Activated CD4-positive, alpha-beta T cell treated with anti-CD3 and anti-CD28 coated beads, Interleukin-2, Interleukin-6, amounts not matched to agents 100 ng/mL and 50 ng/mL, durations not matched to agents 16 hours and 8 hours (primary cell): Measurements from ENCODE around the gene TSNAX.
A peak's percentile ranks its signal among the peaks of the same experiment; 100 is the strongest.

ENCODE experiments used
- DNase-seq: peaks from one replicate; pipeline ENCODE4 v3.0.0-alpha.2; 2020

Gene TSNAX

DNA sequence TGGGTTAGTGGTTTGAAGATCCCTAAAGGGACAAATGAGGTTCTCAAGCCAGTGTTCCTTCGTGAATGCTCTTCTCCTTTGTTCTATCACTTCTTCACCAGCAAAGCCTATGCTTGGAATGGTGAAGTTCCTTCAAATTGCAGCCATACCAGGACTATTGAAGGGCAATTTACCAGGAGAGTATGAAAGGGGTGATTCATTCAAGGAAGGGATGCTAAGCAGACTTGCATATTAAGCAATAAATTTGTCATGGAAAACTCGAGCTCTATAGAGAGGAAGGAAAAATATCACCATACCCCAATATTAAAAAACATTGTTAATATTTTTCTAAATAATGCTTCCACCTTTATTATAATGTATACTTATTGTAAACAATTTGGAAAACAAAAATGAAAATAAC lies 9.3 kb upstream of the TSNAX start:
- no peak for DNase-seq

DNA sequence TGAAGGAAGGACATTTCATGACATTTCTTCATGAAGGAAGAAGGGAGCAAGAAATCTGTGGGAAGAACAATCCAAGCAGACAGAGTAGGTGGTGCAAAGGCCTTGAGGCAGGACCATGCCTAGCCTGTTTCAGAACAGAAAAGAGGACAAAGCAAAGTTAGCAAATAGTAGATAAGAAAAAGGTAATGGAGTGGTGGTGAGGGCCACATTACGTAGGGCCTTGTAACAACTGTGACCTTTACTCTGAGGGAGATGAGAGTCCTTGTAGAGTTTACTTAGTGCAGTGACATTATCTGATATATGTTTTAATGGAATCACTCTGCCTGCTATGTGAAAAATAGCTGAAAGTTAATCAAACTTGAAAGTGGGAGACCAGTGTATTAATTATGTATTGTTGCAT lies 6.4 kb upstream of the TSNAX start:
- no peak for DNase-seq

DNA sequence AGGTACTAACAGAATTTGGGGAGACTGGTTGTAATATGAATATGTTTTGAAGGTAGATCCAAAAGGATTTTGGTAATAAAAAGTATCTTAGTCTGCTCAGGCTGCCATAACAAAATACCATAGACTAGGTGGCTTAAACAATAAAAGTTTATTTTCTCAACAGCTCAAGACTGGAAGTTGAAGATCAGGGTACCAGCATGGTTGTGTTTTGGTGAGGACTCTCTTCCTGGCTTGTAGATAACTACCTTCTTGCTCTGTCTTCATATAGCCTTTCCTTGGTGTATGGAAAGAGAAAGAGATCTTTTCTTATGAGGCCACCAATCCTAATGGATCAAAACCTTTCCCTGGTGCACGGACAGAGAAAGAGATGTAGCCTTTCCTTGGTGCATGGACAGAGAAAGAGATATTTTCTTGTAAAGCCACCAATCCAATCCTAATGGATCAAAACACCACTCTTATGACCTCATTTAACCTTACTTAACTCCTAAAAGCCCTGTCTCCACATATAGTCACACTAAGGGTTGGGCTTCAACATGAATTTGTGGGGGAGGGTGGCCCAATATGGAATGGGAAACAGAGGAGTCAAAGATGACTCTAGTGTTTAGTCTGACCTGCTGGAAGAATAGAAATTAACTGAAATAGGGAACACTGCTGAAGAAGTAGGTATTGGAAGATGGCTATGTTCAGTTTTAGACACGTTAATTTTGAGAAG lies 5.4 kb upstream of the TSNAX start:
- no peak for DNase-seq

DNA sequence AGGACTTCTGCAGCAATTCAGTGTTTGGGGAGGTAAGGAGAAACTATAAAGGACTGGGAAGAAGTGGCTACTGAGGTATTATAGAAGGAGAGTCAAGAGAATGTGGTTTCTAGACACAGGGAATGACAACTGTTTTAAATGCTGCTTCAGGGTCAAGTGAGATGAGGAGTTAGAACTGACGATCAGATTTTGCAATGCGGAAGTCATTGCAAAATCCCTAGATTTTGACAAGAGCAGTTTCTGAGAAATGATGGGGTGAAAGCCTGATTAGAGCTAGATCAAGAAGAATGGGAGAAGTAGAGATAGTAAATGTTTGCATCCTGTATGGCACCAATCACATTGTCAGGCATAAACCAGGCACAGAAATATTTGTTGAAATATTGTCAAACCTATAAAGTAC lies 4.7 kb upstream of the TSNAX start:
- no peak for DNase-seq

DNA sequence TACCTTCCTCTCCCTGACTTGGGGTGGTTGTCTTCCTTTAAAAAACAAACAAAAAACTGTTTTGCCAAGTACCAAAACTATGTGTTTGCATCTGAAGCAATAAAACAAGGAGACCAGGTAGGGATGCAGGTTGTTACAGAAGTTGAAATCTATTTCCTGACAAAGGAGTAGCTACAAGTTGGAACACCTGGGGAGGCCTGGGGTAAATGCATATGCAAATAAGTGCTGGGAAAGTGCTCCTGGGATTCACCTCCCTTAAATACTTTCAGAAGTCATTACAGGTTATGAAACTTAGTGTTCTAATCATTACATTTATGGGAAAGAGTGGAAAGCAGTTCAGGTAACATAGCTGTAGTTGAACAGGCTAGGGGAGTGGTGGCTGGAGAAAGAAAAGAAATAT lies 1.9 kb upstream of the TSNAX start:
- DNase-seq: no peak

DNA sequence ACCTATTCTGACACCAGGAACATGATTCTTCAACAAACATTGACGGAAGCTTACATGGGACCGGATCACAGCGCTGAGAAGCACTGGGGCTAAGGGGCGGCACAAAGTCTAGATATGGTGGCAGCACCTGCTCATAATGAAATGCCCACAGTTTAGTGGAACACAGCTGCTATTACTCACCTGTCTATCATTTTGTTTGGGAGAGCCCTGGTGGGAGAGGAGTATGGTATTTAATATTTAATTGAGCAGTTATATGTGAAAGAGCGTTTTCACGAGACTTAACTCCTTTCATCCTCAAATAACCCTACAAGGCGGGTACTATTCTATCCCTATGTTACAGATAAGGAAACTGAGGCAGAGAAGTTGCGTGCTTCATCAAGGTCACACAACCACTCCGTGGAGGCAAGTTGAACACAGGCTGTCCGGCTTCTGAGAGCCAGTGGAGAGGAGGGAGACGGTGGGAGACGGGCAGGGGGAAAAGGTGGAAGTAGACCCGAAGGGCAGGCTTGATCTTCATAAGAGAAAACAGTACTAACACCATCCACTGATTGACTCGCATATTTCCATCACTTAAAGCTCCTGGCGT lies 790 bp upstream of the TSNAX start:
- no peak for DNase-seq

DNA sequence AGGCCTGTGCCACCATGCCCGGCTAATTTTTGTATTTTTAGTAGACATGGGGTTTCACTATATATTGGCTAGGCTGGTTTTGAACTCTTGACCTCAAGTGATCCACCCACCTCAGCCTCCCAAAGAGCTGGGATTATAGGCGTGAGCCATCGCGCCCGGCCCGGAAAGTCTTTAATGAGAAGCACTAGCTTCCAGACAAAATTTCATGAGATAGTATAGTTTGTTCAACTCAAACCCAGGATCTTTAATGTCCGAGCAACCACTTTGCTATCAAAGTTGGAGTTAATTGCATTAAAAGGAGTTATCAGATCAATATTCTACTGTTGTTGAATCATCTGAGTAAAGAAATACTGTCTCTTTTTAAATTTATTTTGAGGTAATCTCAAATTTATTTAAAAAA lies 4.8 kb downstream of the TSNAX start:
- DNase-seq: no peak

DNA sequence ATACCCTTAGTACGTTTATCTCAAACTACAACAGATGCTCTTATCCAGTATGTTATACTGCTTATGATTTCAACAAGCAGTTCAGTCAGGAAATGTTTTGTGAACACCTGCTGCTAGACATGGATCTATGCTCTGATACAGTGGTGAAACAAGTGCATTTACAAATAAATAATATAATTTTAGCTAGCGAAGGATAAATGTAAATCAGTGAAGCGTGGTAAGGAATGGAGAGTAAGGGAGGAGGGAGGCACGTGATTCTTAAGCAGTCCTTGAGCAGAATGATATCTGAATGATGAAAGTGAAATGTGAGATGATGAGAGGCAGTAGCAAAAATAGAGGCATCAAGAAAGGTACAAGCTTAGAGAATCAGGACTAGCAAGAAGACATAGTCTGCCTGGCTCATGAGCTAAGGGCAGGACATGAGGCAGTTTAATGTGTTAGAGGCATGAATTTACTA lies 6.3 kb downstream of the TSNAX start:
- no peak for DNase-seq

DNA sequence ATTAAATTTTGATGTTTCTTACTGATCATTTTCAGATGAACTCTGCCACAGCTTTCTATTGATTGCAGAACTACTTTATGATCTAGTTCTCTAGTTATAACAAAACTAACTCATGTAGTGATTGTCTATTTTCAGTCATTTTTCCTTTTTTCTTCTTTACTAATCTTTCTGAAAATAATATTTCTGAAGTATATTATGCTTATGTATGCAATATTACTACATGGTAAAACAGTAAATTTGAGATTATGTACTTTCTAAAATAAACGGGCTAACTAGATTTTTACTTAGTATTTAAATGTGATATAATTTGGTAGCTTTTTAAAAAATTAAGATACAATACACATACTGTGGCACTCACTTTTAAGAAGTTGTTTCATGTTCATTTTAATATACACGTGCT lies 7.6 kb downstream of the TSNAX start:
- DNase-seq: no peak

DNA sequence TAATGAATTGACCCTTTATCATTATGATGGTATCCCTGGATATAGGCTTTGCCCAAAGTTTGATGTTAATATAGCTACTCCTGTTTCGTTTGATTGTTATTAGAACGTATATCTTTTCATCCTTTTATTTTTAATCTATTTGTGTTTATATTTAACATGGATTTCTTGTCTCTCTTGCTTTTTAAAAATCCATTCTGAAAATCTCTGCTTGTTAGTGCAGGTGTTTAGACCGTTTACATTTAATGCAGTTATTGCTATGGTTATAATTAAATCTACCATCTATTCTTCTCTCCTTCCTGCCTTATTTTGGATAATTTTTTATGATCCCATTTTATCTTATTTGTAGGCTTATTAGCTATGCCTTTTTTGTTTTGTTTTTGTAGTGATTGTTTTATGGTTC lies 12.4 kb downstream of the TSNAX start:
- no peak for DNase-seq

DNA sequence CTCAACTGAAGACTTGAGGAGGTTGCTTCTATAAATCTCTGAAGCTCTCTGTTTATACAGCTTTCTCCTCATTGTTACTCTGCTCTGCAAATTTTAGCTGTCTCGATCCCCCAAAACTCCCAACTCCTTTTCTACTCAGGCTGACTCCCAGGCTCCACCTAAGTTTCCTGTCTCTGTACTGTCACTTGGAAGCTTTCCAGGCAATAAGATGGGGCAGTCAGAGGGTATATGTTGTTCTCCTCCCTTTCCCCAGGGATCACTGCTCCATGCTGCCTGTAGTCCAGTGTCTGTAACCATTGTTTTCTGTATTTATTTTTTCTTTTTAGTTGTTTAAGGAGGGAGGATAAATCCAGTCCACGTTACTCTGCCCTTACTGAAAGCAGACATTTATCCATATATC lies 13.4 kb downstream of the TSNAX start:
- no peak for DNase-seq

DNA sequence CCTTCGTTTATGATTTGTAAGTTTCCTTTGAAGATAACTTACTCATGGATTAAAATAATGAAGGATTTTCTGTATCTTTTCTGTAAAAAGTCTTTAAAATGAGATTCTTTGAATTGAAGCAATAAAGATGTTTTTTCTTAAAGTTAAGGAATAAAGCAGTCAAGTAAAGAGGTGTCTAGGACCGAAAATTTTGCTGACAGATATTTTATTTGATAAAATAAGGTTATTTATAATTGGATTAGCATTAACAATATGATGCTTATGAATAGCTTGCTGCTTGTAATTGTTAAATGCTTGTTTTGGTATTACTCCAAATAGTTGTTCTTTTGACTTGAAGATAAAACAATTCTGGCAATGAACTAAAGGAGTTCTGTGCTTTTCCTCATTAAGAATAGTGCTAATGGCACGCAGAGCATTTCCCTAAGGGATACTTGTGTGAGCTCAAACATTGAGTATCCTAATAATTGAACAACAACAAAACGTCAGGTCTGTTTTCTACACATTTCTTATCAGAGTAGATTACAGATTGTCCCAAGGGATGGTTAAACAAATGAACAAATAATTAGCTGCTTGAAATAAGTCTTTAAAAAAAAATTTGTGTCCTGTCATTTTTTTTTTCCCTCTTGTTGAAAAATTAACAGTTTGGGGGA lies 16.6 kb downstream of the TSNAX start:
- no peak for DNase-seq

DNA sequence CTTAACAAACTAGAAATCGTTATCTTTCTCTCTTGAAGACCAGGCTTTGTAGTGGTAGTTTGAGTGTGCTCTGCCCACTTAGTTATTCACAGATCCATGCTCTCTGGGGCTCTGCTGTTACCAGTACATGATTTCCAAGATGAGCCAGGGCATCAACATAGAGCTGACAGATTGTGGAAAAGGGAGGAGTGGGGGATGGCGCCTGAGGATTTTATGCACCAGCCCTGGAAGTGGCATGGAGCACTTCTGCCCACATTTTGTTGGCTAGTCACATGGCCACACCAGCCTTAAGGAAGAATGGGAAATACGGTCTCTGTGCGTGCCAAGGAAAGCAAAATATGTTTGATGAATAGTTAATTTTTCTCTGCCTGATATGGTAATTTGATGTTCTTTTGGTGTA lies 18.2 kb downstream of the TSNAX start:
- no peak for DNase-seq

DNA sequence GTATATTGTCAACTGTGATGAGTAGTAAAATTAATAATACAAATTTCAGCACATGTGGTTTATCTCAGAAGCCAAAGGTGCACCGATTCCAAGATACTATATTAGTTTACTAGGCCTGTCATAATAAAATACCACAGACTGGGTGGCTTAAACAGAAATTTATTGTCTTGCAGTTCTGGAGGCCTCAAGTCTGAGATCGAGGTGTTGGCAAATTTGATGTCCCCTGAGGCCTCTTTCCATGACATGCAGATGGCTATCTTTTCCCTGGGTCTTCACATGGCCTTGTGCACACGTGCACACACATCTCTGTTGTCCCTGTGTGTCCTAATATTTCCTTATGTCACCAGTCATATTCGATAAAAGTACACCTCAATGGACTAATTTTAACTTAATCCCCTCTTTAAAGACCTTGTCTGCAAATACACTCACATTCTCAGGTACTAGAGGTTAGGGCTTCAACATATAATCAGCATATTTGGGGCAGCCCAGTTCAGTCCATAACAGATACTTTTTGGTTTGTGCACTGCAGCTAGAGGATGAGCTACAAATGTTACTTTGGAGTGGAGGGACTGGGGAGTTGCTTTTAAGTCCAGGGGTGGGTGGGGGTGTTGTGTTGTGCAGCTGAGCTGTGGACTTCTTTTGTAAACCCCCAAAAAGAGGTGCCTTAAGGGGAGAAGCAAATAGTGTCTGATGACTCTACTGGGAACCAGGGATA lies 21.4 kb downstream of the TSNAX start:
- no peak for DNase-seq

DNA sequence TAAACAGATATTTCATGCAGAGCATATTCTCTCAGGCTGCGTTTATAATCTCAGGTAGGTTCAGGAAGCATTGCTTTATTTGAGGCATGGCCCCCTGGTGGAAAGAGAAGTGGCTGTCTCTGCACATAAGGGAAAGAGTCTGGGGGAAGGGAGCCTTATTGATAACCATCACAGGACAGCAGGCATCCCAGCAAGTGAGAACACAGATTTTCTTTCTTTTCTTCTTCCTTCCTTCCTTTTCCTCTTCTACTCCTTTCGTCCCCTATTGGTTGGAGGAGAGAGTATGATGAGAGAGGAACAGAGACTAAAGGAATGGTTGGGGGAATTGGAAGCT lies 21.9 kb downstream of the TSNAX start:
- peak; percentile 30 for DNase-seq

DNA sequence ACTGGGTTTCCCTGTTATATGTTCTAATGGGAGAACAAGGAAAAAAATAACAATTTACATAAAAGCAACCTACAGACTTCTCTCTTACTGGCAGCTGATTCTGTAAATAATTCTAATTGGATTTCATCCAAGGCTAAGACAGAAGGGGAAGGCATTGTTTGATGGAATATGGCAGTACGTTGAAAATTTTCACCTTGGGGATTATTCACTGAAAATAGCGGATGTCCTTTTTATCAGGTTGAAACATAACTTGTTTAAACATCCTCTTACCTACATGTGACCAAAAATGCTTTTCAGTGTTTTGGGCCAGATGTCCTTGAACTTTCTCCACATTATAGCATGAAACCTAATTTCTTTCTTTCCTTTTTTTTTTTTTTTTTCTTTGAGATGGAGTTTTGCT lies 24.9 kb downstream of the TSNAX start:
- no peak for DNase-seq

DNA sequence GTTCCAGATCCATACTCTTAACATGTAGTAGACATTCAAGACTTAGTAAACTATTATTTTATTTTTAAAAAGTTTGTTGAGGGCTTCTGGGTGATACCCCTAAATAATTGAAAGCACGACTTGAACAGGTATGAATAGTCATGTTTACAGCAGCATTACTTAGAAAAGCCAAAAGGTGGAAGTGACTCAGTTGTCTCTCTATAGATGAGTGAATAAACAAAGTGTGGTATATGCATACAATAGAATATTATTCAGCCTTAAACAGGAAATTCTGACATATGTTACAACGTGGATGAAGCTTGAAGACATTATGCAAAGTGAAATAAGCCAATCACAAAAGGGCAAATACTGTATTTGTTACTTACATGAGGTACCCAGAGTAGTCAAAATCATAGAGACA lies 26.5 kb downstream of the TSNAX start:
- DNase-seq: peak; percentile 50

DNA sequence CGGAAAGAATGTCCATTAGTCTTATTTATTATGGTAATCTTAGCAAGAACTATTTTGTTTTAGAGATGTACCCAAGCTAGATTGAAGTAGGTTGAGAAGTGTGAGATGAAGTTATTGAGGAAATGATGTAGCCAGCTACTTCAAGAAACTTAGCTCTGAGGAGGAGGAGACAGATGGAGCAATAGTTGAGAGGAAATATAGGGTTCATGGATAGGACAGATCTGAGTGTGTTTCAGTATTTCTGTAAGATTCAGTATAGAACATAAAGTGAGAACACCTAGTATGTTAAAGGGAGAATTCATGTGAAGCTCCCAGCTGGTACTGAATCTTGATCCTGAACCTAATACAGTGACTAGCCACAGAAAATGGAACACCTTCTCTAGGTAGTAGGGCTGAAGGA lies 28.9 kb downstream of the TSNAX start:
- DNase-seq: no peak

DNA sequence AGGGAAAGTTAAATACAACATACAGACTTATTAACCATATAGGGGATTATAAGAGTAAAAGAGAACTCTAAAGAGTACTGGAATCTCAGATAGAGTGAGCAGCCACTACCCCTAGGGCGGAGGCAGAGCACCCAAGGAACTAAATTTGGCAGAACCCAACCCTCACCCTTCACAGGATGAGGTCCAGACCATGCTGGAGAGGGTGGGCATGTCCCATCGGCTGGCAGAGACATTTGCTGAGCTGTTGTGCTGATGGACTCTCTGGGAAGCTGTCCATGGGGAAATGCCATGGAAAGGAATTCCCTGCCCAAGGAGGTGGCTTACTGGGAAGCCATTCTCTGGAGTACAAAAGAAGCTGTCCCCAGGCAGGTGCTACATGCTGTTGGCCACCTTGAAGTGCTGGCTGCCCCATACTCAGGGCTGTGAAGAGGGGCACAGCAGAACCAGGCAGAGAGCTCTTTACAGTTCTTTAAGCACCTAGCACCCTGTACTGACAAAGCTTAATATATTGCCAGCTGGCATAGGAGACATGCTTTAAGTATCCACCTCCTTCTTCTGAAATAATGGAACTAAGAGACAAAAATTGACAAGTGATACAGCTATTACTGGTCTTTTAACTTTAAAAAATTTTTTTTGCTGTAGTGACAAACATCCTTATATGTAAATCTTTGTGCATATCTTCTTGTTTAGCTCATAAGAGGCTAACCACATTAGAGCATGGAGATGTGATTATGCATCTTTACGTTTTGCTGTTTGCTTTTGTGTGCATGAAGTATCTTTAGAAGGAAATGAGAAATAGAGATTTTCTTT lies 29.6 kb downstream of the TSNAX start:
- DNase-seq: no peak

DNA sequence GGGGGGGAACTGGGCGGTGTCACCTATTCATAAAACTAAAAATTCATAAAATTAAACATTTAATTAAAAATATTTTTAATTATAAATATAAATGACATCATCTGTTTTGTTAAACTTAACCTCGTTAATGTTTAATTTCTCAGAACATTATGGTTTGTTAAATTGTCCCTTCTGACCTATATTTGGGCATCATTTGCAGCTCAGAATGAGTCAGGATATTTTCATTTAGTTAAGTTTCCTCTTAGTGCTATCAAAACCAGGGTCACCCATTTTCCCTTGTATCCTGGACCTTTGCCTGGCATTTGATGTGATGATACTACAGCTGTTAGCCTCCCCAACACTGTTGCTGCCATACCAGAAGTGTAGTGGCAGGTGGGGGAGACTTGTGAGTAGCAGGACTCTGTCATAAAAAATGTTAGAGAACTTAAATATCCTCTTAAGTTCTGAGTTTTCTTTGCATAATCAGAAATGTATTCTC lies 30.3 kb downstream of the TSNAX start:
- no peak for DNase-seq

DNA sequence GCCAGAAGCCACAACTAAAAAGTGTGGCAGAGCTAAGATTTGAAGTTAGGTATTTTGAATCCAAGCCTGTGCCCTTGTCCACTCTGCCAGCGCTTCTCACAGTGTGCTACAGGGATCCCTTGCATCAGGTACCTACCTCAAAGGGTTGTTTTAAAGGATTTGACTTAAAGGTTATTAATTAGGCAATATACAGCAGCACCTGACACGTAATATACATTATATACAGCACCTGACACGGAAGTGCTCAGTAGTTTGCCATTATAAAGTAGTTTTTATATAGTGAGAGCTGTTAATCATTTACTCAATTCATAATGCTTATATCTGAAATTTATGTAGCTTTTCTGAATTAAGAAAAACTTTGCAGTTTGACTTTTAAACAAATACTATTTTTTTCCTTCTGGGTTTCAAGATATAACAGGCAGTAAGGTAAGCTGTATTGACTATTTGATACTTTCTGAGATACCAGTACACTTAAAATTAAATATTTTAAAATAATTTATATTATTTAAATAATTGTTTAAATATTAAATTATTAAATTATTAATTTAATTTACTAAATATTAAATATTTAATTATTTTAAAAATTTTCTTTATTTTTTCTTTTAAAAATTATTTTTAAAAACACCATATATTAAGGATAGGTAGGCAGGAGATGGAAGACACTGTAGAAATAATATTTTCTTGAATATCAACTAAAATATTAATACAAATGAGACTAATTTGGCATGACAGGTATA lies 33.3 kb downstream of the TSNAX start:
- no peak for DNase-seq

DNA sequence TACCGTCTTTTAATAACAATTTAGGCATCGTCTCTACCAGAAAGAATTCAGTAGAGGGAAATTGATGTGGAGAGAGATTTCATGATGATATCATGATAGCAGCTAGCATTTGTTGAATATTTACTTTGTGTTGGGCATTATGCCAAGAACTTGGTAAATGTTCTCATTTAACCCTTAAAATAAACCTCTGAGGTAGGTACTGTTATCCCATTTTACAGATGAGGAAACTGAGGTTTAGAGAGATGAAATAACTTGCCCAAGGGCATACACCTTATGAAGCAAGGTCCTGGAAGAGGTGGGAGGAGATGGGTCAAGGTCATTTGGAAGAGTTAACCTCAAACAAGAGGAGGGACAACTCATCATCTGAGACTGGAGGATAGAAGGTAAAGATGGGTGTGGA lies 34.8 kb downstream of the TSNAX start:
- DNase-seq: no peak
